CD4-positive, CD25-positive, alpha-beta regulatory T cell (primary cell): ENCODE measurements around the gene GAS1. TPM values are rescaled to one million over a fixed set of nuclear protein-coding genes. Genes with fewer than 3 reads are reported as not detected.

Experiments
- ATAC-seq, 2 donors: fragments of 150-1000 bp; cut with Tn5 transposase; one replicate each; pipeline ENCODE4 v1.10.0; 2021; ENCODE audit warnings: low read depth in 2 of 2, moderate number of reproducible peaks in 2 of 2, moderate library complexity in 1 of 2
- DNase-seq, 3 donors: peaks; one replicate each; pipeline versions ENCODE4 v3.0.0 to v3.0.0-alpha.2; 2012 to 2022; ENCODE audit warnings: mixed read lengths in 1 of 3
- H3K27ac ChIP-seq: one replicate; pipeline ENCODE4 v1.7.0; 2013; ENCODE audit warnings: mild to moderate bottlenecking, low read length; ENCODE audit not compliant: insufficient read depth, poor library complexity, severe bottlenecking
- H3K27me3 ChIP-seq: one replicate; pipeline ENCODE4 v1.7.0; 2013; ENCODE audit warnings: low read length; ENCODE audit not compliant: control insufficient read depth, insufficient read depth
- H3K36me3 ChIP-seq: one replicate; pipeline ENCODE4 v1.7.0; 2013; ENCODE audit warnings: mild to moderate bottlenecking, low read length, moderate library complexity; ENCODE audit not compliant: control insufficient read depth, insufficient read depth
- H3K4me1 ChIP-seq: 2 replicates; pipeline ENCODE4 v1.7.0; 2013; ENCODE audit warnings: mild to moderate bottlenecking, low read length; ENCODE audit not compliant: insufficient read depth, control insufficient read depth, poor library complexity, severe bottlenecking
- H3K4me3 ChIP-seq: one replicate; pipeline ENCODE4 v1.7.0; 2013; ENCODE audit warnings: low read depth, mild to moderate bottlenecking, low read length, moderate library complexity
- H3K9me3 ChIP-seq, 2 experiments: 1 replicate in 1 of 2; 2 replicates in 1 of 2; pipeline ENCODE4 v1.7.0; 2013; ENCODE audit warnings: low read length in 2 of 2, mild to moderate bottlenecking in 1 of 2, moderate library complexity in 1 of 2; ENCODE audit not compliant: control insufficient read depth in 2 of 2
- H3K27ac Mint-ChIP-seq, 3 donors: one replicate each; pipeline ENCODE4 v1.8.0; 2020 to 2022; ENCODE audit warnings: mild to moderate bottlenecking in 3 of 3, mixed read lengths in 3 of 3, moderate library complexity in 2 of 3
- H3K27me3 Mint-ChIP-seq: one replicate; pipeline ENCODE4 v1.8.0; 2022; ENCODE audit warnings: mild to moderate bottlenecking, mixed read lengths
- H3K36me3 Mint-ChIP-seq: one replicate; pipeline ENCODE4 v1.8.0; 2020; ENCODE audit warnings: mixed read lengths
- H3K4me1 Mint-ChIP-seq, 4 donors: one replicate each; pipeline ENCODE4 v1.8.0; 2020 to 2022; ENCODE audit warnings: mixed read lengths in 4 of 4, mild to moderate bottlenecking in 1 of 4
- H3K4me3 Mint-ChIP-seq, 4 donors: one replicate each; pipeline ENCODE4 v1.8.0; 2020 to 2022; ENCODE audit warnings: mild to moderate bottlenecking in 4 of 4, mixed read lengths in 4 of 4, moderate library complexity in 3 of 4
- H3K9me3 Mint-ChIP-seq, 7 donors: one replicate each; pipeline ENCODE4 v1.8.0; 2020 to 2022; ENCODE audit warnings: mixed read lengths in 7 of 7, mild to moderate bottlenecking in 3 of 7, moderate library complexity in 2 of 7
- polyA plus RNA-seq, 4 donors: library from polyadenylated mRNA; unstranded; fragments of 300-500 nt; fragmentation: Illumina TruSeq; gene quantifications; one replicate each; pipeline ENCODE4 v1.2.3, GENCODE V29; 2021
- total RNA-seq: library from RNA; stranded (reverse); gene quantifications from one replicate; pipeline ENCODE4 v1.2.3, GENCODE V29; 2022

The GAS1 gene
- total and polyA plus RNA-seq, 5 donors from 2014 or later = 0.10 to 0.20 (median 0.12) TPM; not detected in 2

DNA sequence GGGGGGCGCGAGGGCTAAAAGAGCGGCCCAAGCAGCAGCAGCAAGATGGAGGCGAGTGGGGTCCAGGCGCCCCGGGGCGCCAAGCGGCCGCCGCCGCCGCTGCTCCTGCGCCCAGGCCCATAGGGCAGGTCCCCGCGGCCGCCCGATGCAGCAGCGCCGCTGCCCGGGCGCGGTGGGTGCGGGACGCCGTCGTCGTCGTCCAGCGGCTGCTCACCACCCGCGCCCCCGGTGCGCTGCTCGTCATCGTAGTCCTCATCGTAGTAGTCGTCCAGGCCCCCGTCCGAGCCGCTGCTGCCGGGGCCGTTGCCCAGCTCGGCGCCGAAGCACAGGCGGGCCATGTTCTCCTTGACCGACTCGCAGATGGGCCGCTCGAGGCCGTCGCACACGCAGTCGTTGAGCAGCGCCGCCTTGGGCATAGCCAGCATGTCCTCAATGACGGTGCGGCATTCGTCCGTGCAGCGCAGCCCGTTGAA lies 1.5 kb downstream of the GAS1 start:
- ATAC-seq (no peak), DNase-seq (peak in 1 of 3 donors; percentile 33)
- peaks cover 6 to 24% (median 12%) of the 10 kb centered on the region in 4 donors for H3K4me1 Mint-ChIP-seq
- peak overlapping the region in 3 of 4 donors; percentile 35 to 82 (median 73) for H3K4me3 Mint-ChIP-seq
- H3K4me1 ChIP-seq = peaks cover 22% of the 10 kb centered on the region
- H3K27ac ChIP-seq = no peak overlapping the region
- no peaks in the 10 kb centered on the region for H3K36me3 ChIP-seq
- no peaks in the 10 kb centered on the region for H3K9me3 ChIP-seq
- no peak overlapping the region for H3K4me3 ChIP-seq
- no peaks in the 10 kb centered on the region for H3K36me3 Mint-ChIP-seq
- peaks cover 0 to 1% (median 0%) of the 10 kb centered on the region in 7 donors for H3K9me3 Mint-ChIP-seq
- H3K27me3 ChIP-seq = peaks cover 38% of the 10 kb centered on the region
- H3K27me3 Mint-ChIP-seq = peaks cover 52% of the 10 kb centered on the region
- H3K27ac Mint-ChIP-seq = no peak overlapping the region

DNA sequence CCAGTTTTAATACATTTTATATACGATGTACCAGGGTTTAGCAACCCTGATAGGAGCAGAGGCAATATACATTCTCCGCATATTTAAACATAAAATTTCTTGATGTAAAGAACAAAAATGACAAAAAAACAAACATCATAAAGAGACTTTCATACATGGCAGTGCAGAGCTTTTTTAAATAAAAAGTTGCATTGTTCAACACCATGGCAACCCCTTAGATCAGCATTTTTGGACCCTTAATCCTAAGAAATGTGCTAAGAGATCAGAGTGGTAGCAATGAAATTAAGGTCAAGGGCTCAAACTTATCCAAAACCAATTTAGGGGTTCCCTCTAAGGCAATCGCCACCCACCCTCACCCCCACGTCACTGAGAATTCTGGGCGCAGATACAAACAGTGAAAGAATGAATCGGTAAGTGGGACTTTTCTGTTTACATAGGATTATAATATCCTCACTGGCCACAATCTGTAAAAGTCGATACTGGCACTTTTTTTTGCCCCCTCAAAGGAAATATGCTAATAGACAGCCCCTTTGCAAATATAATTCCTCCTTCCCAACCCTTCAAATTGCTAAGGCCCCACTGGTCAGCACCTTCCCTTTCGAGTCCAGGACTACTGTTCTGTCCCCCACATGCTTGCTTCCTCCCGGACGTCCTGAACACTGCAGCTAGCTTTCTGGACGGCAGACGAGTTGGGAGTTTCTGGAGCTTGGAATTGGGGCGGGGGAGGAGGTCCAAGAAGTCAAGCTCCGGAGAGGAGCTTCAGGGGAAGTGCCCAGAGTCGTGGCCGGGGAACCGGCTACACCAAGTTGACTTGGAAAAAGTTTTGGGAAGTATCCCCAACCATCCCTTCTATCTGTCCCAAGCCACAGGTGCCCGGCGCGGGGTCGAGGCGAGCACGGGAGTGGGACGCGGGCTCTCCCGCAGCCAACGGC lies 2.2 kb downstream of the GAS1 start:
- Histone ChIP-seq H3K27me3 (peaks cover 41% of the 10 kb centered on the region), H3K36me3 (no peaks in the 10 kb centered on the region), H3K9me3 (no peaks in the 10 kb centered on the region), H3K4me3 (no peak overlapping the region), H3K4me1 (peaks cover 22% of the 10 kb centered on the region), H3K27ac (no peak overlapping the region)
- DNase-seq (no peak), ATAC-seq (no peak)
- peaks cover 0 to 1% (median 0%) of the 10 kb centered on the region in 7 donors for H3K9me3 Mint-ChIP-seq
- H3K4me3 Mint-ChIP-seq = peak overlapping the region; percentile 74 to 92 (median 81)
- peaks cover 54% of the 10 kb centered on the region for H3K27me3 Mint-ChIP-seq
- H3K36me3 Mint-ChIP-seq = no peaks in the 10 kb centered on the region
- peak overlapping the region in 1 of 3 donors; percentile 71 for H3K27ac Mint-ChIP-seq
- peaks cover 6 to 22% (median 12%) of the 10 kb centered on the region in 4 donors for H3K4me1 Mint-ChIP-seq

DNA sequence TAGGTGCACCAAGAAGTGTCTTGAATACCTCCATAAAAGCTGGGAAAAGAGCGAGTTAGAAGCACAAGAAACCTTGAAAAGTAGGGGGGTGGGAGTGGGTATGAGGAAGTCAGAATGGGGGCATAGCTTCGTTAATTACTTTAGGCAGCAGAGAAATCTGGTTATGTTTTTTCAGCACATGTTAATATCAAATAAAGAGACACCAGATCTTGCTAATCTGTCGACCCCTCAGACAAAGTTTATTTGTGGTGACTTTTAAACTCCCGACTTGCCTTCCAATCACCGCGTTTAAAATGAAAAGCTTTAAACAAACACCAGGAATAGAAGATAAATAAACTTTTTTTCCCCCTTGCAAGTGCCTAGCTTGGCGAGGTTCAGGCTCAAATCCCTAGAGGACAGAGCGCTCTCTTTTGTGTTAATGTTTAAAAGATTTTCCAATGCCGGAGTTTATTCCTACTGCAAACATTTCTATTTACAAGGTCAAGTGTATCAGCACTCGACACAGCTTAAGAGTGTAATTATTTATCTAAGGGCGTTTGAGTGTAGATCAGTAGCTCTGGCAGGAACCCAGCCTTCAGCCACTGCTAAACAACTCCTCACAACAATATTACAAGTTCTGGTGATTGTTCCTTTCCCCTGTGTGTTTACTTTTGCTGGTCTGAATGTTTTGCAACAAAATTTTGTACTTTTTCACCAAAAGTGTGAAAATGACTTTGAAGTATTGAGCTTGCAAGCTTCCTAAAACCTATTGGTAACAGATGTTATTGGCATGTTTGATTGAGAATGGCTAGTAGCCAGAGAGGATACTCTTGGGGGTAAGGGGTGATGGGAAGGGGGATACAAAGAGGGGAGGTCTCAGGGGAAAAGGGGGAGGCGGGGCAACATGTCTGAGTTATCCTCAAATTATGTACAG lies 3.8 kb downstream of the GAS1 start:
- Mint-ChIP-seq H3K27ac (no peak overlapping the region), H3K9me3 (peaks cover 0 to 2% (median 0%) of the 10 kb centered on the region in 7 donors), H3K4me3 (peak overlapping the region in 2 of 4 donors; percentile 34 to 49), H3K36me3 (no peaks in the 10 kb centered on the region), H3K27me3 (peaks cover 58% of the 10 kb centered on the region), H3K4me1 (peaks cover 3 to 14% (median 7%) of the 10 kb centered on the region in 4 donors)
- ATAC-seq (no peak), DNase-seq (no peak)
- Histone ChIP-seq H3K27me3 (peaks cover 52% of the 10 kb centered on the region), H3K27ac (no peak overlapping the region), H3K9me3 (no peaks in the 10 kb centered on the region), H3K4me3 (no peak overlapping the region), H3K4me1 (peaks cover 15% of the 10 kb centered on the region), H3K36me3 (no peaks in the 10 kb centered on the region)

DNA sequence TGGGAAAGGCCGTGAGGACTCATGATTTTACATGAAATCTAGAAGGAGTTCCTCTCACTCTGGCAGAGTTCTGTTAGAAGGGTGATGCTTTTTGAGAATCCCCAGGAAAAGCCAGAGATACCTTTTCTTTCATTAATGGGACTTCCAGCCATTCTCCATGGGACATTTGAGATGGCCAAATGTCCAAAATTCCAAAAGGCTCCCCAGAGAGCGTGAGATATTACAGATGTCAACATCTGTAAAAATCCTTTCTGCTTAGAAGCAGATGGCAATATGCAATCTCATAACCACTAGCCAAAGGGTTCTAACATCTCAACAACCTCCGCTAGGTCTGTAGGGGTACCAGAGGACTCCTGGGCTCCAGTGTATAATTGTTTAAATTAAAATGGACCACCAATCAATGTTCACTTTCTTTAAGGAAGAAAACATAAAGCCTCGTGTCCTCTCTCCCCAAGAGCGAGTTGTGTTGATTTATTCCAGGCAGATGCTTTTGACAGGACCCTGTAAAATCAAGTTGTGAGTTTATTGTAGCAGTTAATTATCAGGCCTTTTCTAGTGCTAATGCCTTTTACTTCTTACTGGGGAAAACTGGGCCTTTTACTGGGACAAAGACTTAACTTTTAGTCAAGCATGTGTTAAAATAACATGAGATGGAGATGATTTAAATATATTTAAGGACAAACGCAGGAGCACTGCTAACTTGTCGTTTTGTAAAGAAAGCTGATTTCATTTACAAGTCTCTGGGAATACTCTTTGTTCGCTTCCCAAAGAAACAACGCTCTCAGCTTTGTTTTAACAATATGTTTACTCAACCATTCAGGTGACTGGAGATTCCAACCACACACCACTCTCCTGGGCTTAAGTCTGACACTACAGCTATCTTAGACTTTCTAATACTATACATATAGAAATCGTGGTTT lies 4.8 kb downstream of the GAS1 start:
- H3K27me3 Mint-ChIP-seq = peaks cover 57% of the 10 kb centered on the region
- H3K9me3 ChIP-seq = no peaks in the 10 kb centered on the region
- no peaks in the 10 kb centered on the region for H3K36me3 Mint-ChIP-seq

DNA sequence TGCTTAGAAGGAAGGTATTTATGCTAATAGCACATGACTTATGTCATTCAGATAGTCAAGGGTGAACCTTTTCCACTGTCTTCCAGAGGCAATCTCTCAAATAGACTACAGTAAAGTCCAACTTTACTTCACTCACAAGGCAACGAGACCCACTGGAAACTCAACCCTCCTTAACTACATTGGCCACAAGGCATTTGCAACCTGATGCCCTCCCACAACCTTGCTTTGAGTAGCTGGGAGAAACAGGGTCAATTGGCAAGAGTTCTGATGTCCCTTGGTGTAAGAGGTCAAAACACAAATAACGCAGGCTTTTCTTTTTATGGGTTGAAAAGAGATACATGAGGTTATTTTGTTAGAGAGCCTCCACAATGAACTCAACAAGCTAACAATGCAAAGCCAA lies 6.1 kb downstream of the GAS1 start:
- H3K4me1 Mint-ChIP-seq = peaks cover 0 to 8% (median 5%) of the 10 kb centered on the region in 4 donors
- no peak for ATAC-seq

More for the DNA sequence above, 4.8 kb downstream of the GAS1 start:
- H3K4me1 ChIP-seq = peaks cover 10% of the 10 kb centered on the region
- H3K4me3 ChIP-seq = no peak overlapping the region
- DNase-seq (no peak), ATAC-seq (no peak)
- Mint-ChIP-seq H3K27ac (no peak overlapping the region), H3K9me3 (peaks cover 0 to 2% (median 0%) of the 10 kb centered on the region in 7 donors), H3K4me3 (peak overlapping the region in 2 of 4 donors; percentile 34 to 49), H3K4me1 (peaks cover 0 to 8% (median 5%) of the 10 kb centered on the region in 4 donors)
- no peaks in the 10 kb centered on the region for H3K36me3 ChIP-seq
- H3K27me3 ChIP-seq = peaks cover 53% of the 10 kb centered on the region
- H3K27ac ChIP-seq = no peak overlapping the region

DNA sequence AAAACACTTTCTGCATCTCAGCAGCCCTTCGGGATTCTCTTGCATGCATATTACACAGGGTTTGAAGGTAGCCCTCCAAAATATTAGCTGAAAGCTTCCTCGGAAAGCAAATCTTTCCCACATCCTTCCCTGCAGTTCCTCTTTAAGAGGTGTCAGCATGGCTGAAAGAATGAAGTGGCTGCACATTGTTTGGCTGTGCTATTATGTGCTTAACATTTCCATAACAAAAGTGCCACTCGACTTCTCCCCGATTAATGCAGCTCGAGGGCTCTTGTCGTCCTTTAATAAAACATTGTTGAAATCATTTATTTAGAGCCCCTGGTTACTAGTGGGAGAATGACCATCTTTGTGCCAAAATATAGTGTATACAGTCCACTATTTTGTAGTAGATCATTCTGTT lies 6.5 kb downstream of the GAS1 start:
- DNase-seq = no peak
- H3K4me3 Mint-ChIP-seq = no peak overlapping the region
- no peaks in the 10 kb centered on the region for H3K36me3 Mint-ChIP-seq
- peaks cover 7% of the 10 kb centered on the region for H3K4me1 ChIP-seq
- no peaks in the 10 kb centered on the region for H3K9me3 ChIP-seq
- no peaks in the 10 kb centered on the region for H3K36me3 ChIP-seq
- no peak overlapping the region for H3K27ac ChIP-seq
- ATAC-seq = no peak
- H3K27me3 ChIP-seq = peaks cover 53% of the 10 kb centered on the region
- no peak overlapping the region for H3K4me3 ChIP-seq
- no peak overlapping the region for H3K27ac Mint-ChIP-seq
- peaks cover 0 to 8% (median 5%) of the 10 kb centered on the region in 4 donors for H3K4me1 Mint-ChIP-seq
- peaks cover 0 to 2% (median 0%) of the 10 kb centered on the region in 7 donors for H3K9me3 Mint-ChIP-seq
- H3K27me3 Mint-ChIP-seq = peaks cover 63% of the 10 kb centered on the region

More for the DNA sequence above, 6.1 kb downstream of the GAS1 start:
- Histone ChIP-seq H3K9me3 (no peaks in the 10 kb centered on the region), H3K4me1 (peaks cover 10% of the 10 kb centered on the region), H3K27ac (no peak overlapping the region), H3K36me3 (no peaks in the 10 kb centered on the region), H3K4me3 (no peak overlapping the region), H3K27me3 (peaks cover 53% of the 10 kb centered on the region)
- H3K27me3 Mint-ChIP-seq = peaks cover 63% of the 10 kb centered on the region
- H3K9me3 Mint-ChIP-seq = peaks cover 0 to 2% (median 0%) of the 10 kb centered on the region in 7 donors
- DNase-seq = no peak
- H3K27ac Mint-ChIP-seq = no peak overlapping the region
- H3K36me3 Mint-ChIP-seq = no peaks in the 10 kb centered on the region
- no peak overlapping the region for H3K4me3 Mint-ChIP-seq
